Stromal cell of bone marrow (primary cell): Measurements from ENCODE around the gene ZNF687.
A peak's percentile ranks its signal among the peaks of the same experiment; 100 is the strongest.

Source experiments
- DNase-seq: peaks from one replicate; pipeline ENCODE4 v3.0.0-alpha.2; 2012; ENCODE audit warnings: low read depth

Gene ZNF687

GRCh38 chr1:151312411-151312810, 30.3 kb downstream of the ZNF687 start:
- no peak for DNase-seq

GRCh38 chr1:151312826-151313225, 30.7 kb downstream of the ZNF687 start:
- no peak for DNase-seq

- no peak for DNase-seq
These were observed 31.4 kb downstream of the ZNF687 start for GRCh38 chr1:151313501-151313900.

- peak; percentile 80 for DNase-seq
These were observed 32.2 kb downstream of the ZNF687 start for GRCh38 chr1:151314137-151314875.

- DNase-seq: no peak
These were observed 33.6 kb downstream of the ZNF687 start for GRCh38 chr1:151315565-151316235.

- no peak for DNase-seq
These were observed 36.9 kb downstream of the ZNF687 start for GRCh38 chr1:151318975-151319374.

- no peak for DNase-seq
These were observed 42.4 kb downstream of the ZNF687 start for GRCh38 chr1:151324390-151324930.

- DNase-seq: no peak
These were observed 43.1 kb downstream of the ZNF687 start for GRCh38 chr1:151325231-151325630.

GRCh38 chr1:151325646-151326429, 43.7 kb downstream of the ZNF687 start:
- no peak for DNase-seq

- DNase-seq: no peak
These were observed 44.6 kb downstream of the ZNF687 start for GRCh38 chr1:151326619-151327222.

- peak; percentile 96 for DNase-seq
These were observed 45.3 kb downstream of the ZNF687 start, which contains the start of gene PI4KB for GRCh38 chr1:151327223-151327902. Gene PI4KB (minus strand): TSS chr1:151327416. CDS start chr1:151316481, 10,935 bp downstream.

- no peak for DNase-seq
These were observed 46.0 kb downstream of the ZNF687 start for GRCh38 chr1:151327903-151328674.

- DNase-seq: no peak
These were observed 52.7 kb downstream of the ZNF687 start for GRCh38 chr1:151334822-151335221.

GRCh38 chr1:151336556-151336955, 54.5 kb downstream of the ZNF687 start:
- no peak for DNase-seq

GRCh38 chr1:151340870-151341754, 59.0 kb downstream of the ZNF687 start:
- peak; percentile 73 for DNase-seq
